Cardiac fibroblast (primary cell): ENCODE data around the gene DIS3L2.

Experiments used
- DNase-seq, 2 donors: peaks; one replicate each; pipeline versions ENCODE4 v3.0.0 to v3.0.0-alpha.2; 2010; ENCODE audit warnings: low read depth in 2 of 2
- H3K4me3 ChIP-seq, 2 donors: replicated peaks in 1 of 2; 1 replicate in 1 of 2; 2 replicates in 1 of 2; pipeline ENCODE4 v1.5.1; 2011; ENCODE audit warnings: low read depth in 2 of 2, low read length in 2 of 2, mild to moderate bottlenecking in 2 of 2, moderate library complexity in 1 of 2
- TF ChIP-seq, protein P1 (sequence below): IDR thresholded peaks from one replicate; pipeline ENCODE4 v1.5.1; 2011; ENCODE audit warnings: low read depth, mild to moderate bottlenecking, low read length, inconsistent platforms

Gene DIS3L2

DNA sequence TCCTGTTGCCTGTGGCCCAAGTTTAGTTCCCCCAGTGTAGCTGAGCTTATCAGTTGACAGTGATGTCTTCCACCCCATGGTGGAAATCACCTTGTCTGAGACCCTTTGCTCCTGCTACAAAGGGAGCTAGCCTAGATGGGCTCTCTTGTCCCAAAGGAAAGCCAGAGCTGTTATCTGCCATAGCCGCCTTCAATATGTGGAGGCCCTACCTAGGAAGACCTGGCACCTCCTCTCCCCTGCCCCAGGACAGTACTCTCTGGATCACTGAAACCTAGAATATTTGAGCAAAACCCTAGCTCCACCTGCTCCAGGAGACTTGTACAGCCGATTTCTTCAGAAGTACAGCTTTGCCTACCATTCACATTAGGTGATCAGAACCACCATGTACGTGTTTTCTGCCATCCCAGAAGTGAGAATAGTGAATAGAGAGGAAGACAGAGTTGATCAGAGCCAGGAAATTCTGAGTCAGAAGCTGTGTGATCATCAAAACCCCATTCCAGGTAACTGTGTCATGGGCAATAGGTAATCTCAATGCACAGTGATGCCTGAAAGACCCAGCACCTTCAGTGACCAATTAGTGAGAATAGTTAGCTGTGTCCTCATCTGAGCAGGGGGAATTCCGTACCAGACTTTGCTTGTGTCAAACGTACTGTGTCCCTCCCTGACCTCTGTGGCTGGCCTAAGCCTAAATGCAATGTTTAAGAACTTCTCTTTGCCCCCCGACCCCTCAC is 278.6 kb downstream of the DIS3L2 start:
- peak in 1 of 2 donors; percentile 25 for DNase-seq
- TF ChIP-seq, protein P1, sequence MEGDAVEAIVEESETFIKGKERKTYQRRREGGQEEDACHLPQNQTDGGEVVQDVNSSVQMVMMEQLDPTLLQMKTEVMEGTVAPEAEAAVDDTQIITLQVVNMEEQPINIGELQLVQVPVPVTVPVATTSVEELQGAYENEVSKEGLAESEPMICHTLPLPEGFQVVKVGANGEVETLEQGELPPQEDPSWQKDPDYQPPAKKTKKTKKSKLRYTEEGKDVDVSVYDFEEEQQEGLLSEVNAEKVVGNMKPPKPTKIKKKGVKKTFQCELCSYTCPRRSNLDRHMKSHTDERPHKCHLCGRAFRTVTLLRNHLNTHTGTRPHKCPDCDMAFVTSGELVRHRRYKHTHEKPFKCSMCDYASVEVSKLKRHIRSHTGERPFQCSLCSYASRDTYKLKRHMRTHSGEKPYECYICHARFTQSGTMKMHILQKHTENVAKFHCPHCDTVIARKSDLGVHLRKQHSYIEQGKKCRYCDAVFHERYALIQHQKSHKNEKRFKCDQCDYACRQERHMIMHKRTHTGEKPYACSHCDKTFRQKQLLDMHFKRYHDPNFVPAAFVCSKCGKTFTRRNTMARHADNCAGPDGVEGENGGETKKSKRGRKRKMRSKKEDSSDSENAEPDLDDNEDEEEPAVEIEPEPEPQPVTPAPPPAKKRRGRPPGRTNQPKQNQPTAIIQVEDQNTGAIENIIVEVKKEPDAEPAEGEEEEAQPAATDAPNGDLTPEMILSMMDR, result no peak
- no peak overlapping the region for H3K4me3 ChIP-seq

DNA sequence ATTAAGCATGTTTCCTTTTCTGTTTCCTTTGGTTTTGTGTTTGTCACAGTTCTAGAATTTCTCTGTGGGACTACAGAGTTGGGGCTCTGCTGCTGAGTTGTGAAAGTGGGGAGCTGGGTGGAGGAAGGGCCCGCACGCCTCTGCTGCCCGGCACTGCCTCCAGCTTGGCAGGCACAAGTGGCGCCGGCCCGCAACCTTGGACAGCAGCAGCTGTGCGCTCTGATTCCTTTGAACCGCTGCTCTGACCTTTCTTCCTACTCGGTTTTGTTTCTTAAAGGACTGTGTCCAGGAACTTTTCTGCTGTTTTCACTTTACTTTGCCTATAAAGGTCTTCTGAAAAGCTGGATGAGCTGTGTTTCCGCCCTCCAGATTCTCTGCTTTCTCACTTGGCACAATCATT is 279.4 kb downstream of the DIS3L2 start:
- no peak overlapping the region for H3K4me3 ChIP-seq
- TF ChIP-seq, protein P1, result no peak
- no peak for DNase-seq

DNA sequence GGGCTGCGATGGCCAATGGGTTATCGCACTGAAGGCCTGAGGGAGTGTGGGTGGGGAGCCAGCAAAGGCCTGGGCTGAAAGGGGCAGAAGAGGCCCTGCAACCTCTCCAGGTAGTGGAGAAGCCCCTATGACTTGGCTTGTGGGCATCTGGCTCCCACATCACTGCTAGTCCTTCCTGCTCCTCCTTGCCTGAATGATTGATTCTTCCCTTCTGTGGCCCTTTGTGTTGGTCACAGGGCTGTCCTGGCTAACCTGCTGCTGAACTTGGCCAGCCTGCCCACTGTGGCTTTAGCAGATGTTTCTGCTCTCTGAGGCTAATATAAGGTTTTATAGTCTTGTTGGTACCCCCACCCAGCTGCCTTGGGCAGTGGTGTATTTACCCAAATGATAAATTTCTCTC is 280.8 kb downstream of the DIS3L2 start:
- TF ChIP-seq, protein P1, result no peak
- DNase-seq, result no peak
- H3K4me3 ChIP-seq, result no peak overlapping the region

DNA sequence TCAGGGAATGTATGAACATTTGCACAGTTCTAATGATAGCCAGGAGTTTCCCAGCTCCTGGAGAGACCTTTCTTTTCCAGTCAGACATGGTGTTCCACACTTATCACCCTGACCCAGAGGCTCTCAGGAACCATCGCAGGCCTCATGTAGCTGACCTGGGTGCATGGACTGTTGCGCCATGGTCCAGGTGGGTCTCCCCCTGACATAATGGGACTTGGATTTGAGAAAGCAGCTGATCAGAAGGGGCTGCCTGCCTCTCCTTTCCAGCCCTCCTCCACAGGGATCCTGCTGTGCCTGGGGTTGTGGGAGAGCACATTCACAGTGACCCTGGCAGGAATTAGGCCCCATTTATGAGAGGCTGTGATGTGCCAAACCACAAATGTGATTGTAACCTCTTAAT is 283.6 kb downstream of the DIS3L2 start:
- TF ChIP-seq, protein P1, result no peak
- H3K4me3 ChIP-seq, result no peak overlapping the region
- no peak for DNase-seq

DNA sequence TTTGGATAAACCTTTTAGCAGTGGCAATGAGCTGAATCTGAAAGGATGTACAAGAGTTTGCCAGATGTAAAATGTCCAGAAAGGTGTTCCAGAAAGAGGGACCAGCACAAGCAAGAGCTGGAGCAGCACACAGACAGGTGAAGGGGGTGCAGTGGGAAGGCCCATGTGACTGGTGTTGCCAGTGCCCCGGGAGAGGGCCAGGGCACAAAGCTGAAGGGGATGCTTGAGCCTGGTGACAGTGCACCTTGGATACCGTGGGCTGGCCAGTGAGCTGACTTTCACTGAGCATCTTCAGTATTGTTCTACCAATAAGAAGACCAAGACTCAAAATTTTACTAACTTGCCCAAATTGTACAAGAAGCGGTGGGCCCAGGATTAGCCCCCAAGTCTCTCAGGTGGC is 284.7 kb downstream of the DIS3L2 start:
- H3K4me3 ChIP-seq, result no peak overlapping the region
- no peak for DNase-seq
- TF ChIP-seq, protein P1, result no peak

DNA sequence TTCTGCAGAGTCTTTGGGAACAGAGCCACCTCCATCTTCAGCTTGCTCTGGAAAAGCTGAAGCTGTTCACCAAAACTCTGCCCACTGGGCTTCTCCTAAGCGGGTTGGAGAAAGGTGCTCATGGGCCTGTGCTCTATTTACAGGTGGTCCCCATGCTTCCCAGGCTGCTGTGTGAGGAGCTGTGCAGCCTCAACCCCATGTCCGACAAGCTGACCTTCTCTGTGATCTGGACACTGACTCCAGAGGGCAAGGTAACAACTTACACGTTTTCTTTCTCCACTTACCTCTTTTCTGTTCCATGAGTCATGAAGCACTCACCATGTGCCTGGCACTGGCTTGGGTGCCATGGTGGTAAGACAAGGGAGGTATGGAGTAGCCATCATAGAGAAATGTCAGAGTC is 287.6 kb downstream of the DIS3L2 start:
- TF ChIP-seq, protein P1, result no peak
- DNase-seq, result no peak
- no peak overlapping the region for H3K4me3 ChIP-seq
